HFFc6 (cell line): Measurements from ENCODE around the gene BORA. TPM values are rescaled to one million over a fixed set of nuclear protein-coding genes. Genes with fewer than 3 reads are reported as not detected.
A peak's percentile ranks its signal among the peaks of the same experiment; 100 is the strongest.

Source experiments
- DNase-seq: peaks from one replicate; pipeline ENCODE4 v3.0.0-alpha.2; 2018
- H3K27ac Mint-ChIP-seq: 2 replicates; pipeline ENCODE4 v1.8.0; 2020; ENCODE audit warnings: mild to moderate bottlenecking, mixed read lengths
- H3K27me3 Mint-ChIP-seq: 2 replicates; pipeline ENCODE4 v1.8.0; 2021; ENCODE audit warnings: mild to moderate bottlenecking, moderate library complexity, mixed read lengths; ENCODE audit not compliant: insufficient read depth
- H3K36me3 Mint-ChIP-seq: 2 replicates; pipeline ENCODE4 v1.8.0; 2021; ENCODE audit warnings: low read depth, mixed read lengths
- H3K4me1 Mint-ChIP-seq: 2 replicates; pipeline ENCODE4 v1.8.0; 2020; ENCODE audit warnings: low read depth, mixed read lengths
- H3K4me3 Mint-ChIP-seq: 2 replicates; pipeline ENCODE4 v1.8.0; 2020; ENCODE audit warnings: mild to moderate bottlenecking, moderate library complexity, mixed read lengths
- H3K9me3 Mint-ChIP-seq: 2 replicates; pipeline ENCODE4 v1.8.0; 2020; ENCODE audit warnings: mild to moderate bottlenecking, mixed read lengths
- CTCF ChIP-seq: fragments of 200-600 bp; sonication (generic); IDR thresholded peaks from 2 replicates; pipeline ENCODE4 v1.5.0; 2021; ENCODE audit warnings: antibody characterized with exemption, mild to moderate bottlenecking
- long read RNA-seq: library from polyadenylated mRNA; unstranded; transcript quantifications from one replicate; pipeline ENCODE4 v2.0.0, GENCODE V29; 2019
- total RNA-seq, 6 experiments: library from RNA; stranded (reverse); fragmentation: NEBNext Ultra II Directional; extraction: Animal tissue kit (Norgen Biotek cat#: 25700); gene quantifications; 2 replicates in 1 of 6; 3 replicates in 5 of 6; pipeline ENCODE4 v1.2.3, GENCODE V29; 2021

Gene BORA
- total RNA-seq: 1 to 10 TPM; 4.9 to 9.8 (median 7.2) TPM
- long read RNA-seq, partial matches to known transcripts: 0 of 8 reads
- long read RNA-seq, other reads (novel, unspliced or antisense): 4 of 8 reads

GRCh38 chr13:72727417-72728289 lies at the start of gene BORA, which contains the start of gene MZT1:
Gene BORA (plus strand): TSS chr13:72727923. CDS start chr13:72728941, 1,018 bp downstream.
Gene MZT1 (minus strand): TSS chr13:72727629. CDS start chr13:72727602, 27 bp downstream.
- peak; percentile 97 for DNase-seq
- Mint-ChIP-seq H3K4me1 (peaks cover 43% of the 10 kb centered on the region), H3K4me3 (peak within 1 kb of the TSS; percentile 92), H3K27me3 (no peaks in the 10 kb centered on the region), H3K27ac (peak within 1 kb of the TSS; percentile 75), H3K9me3 (no peaks in the 10 kb centered on the region), H3K36me3 (peaks cover 28% of the 10 kb centered on the region)
- no peak for TF ChIP-seq CTCF

GRCh38 chr13:72678312-72678711 lies 49.4 kb upstream of the BORA start:
- Mint-ChIP-seq H3K9me3 (no peaks in the 10 kb centered on the region), H3K36me3 (no peaks in the 10 kb centered on the region), H3K27me3 (no peaks in the 10 kb centered on the region; the same call in 1 of the 2 replicates), H3K27ac (no peak overlapping the region), H3K4me3 (no peak overlapping the region), H3K4me1 (no peaks in the 10 kb centered on the region)
- DNase-seq: no peak
- no peak for TF ChIP-seq CTCF

- no peak overlapping the region for H3K4me3 Mint-ChIP-seq
- H3K36me3 Mint-ChIP-seq: no peaks in the 10 kb centered on the region
- H3K27ac Mint-ChIP-seq: no peak overlapping the region
- DNase-seq: no peak
- no peaks in the 10 kb centered on the region; the same call in 1 of the 2 replicates for H3K27me3 Mint-ChIP-seq
- H3K4me1 Mint-ChIP-seq: no peaks in the 10 kb centered on the region
- H3K9me3 Mint-ChIP-seq: no peaks in the 10 kb centered on the region
- TF ChIP-seq CTCF: no peak
These were observed 47.4 kb upstream of the BORA start for GRCh38 chr13:72680353-72680752.

GRCh38 chr13:72686766-72687165 lies 41.0 kb upstream of the BORA start:
- Mint-ChIP-seq H3K9me3 (no peaks in the 10 kb centered on the region), H3K36me3 (no peaks in the 10 kb centered on the region), H3K4me3 (no peak overlapping the region), H3K27me3 (no peaks in the 10 kb centered on the region; the same call in none of the 2 replicates), H3K4me1 (no peaks in the 10 kb centered on the region), H3K27ac (no peak overlapping the region)
- no peak for TF ChIP-seq CTCF
- DNase-seq: no peak

- Mint-ChIP-seq H3K9me3 (peaks cover 4% of the 10 kb centered on the region; the same call in 1 of the 2 replicates), H3K4me1 (no peaks in the 10 kb centered on the region), H3K36me3 (no peaks in the 10 kb centered on the region), H3K27ac (no peak overlapping the region), H3K4me3 (no peak overlapping the region), H3K27me3 (no peaks in the 10 kb centered on the region; the same call in none of the 2 replicates)
- DNase-seq: no peak
- TF ChIP-seq CTCF: no peak
These were observed 38.5 kb upstream of the BORA start for GRCh38 chr13:72689181-72689696.
